GM12878 (cell line): Measurements from ENCODE around the gene NHS. TPM values are rescaled to one million over a fixed set of nuclear protein-coding genes. Genes with fewer than 3 reads are reported as not detected.

Experiments used
- ATAC-seq: fragments of 200-7000 bp; cut with Tn5 transposase; 3 replicates; pipeline ENCODE4 v1.9.1; 2020; ENCODE audit warnings: mild to moderate bottlenecking, moderate library complexity
- BruUV-seq: library from RNA; stranded (reverse); fragments of 400-500 nt; replicated peaks from 2 replicates; lab custom pipeline; 2021; lab: Mats Ljungman, UMichigan
- CTCF ChIA-PET: fragments of 300-600 bp; sonication (Branson Sonifier 250); formaldehyde crosslinking; extraction: SDS; loops from one replicate; lab custom pipeline; 2021; ENCODE audit warnings: inconsistent platforms; lab: Yijun Ruan, JAX
- POLR2A ChIA-PET: fragments of 350-600 bp; formaldehyde crosslinking; extraction: SDS; loops from one replicate; lab custom pipeline; 2021; ENCODE audit warnings: inconsistent platforms; lab: Charles Lee
- RAD21 ChIA-PET: fragments of 300-600 bp; sonication (Branson Sonifier 250); formaldehyde crosslinking; loops from one replicate; lab custom pipeline; 2023; ENCODE audit warnings: antibody characterized with exemption; ENCODE audit not compliant: unreplicated experiment; lab: Charles Lee
- SMC1A ChIA-PET: fragments of 300-600 bp; sonication (Branson Sonifier 250); formaldehyde crosslinking; loops from one replicate; lab custom pipeline; 2023; ENCODE audit not compliant: unreplicated experiment, uncharacterized antibody; lab: Charles Lee
- DNase-seq: peaks from one replicate; pipeline ENCODE4 v3.0.0-alpha.2; 2011; ENCODE audit warnings: low read depth, low spot score
- FAIRE-seq: peaks from 3 replicates; lab custom pipeline; 2011; peaks lifted over from hg19 to GRCh38; lab: Jason Lieb, UNC
- H2AFZ ChIP-seq: 2 replicates; pipeline ENCODE4 v1.6.0; 2011; ENCODE audit warnings: low read depth, low read length, control low read depth; ENCODE audit not compliant: control insufficient read depth
- H3K27ac ChIP-seq: 2 replicates; pipeline ENCODE4 v1.5.1; 2011; ENCODE audit warnings: control low read depth; ENCODE audit not compliant: control insufficient read depth, insufficient read depth
- H3K27me3 ChIP-seq, 2 experiments: replicated peaks in 1 of 2; 2 replicates each; pipeline versions ENCODE4 v1.6.0 to v1.6.1; 2011; ENCODE audit warnings: low read length in 1 of 2; ENCODE audit not compliant: control insufficient read depth in 2 of 2, insufficient read depth in 2 of 2
- H3K36me3 ChIP-seq, 2 experiments: 2 replicates each; pipeline ENCODE4 v1.5.1; 2011; ENCODE audit warnings: low read length in 1 of 2; ENCODE audit not compliant: control insufficient read depth in 2 of 2, insufficient read depth in 2 of 2
- H3K4me1 ChIP-seq: 2 replicates; pipeline ENCODE4 v1.6.1; 2011; ENCODE audit warnings: mild to moderate bottlenecking, low read length, moderate library complexity, mixed read lengths; ENCODE audit not compliant: control insufficient read depth, insufficient read depth
- H3K4me2 ChIP-seq: 2 replicates; pipeline ENCODE4 v1.6.0; 2011; ENCODE audit warnings: control low read depth; ENCODE audit not compliant: control insufficient read depth, insufficient read depth
- H3K4me3 ChIP-seq: fragments of 200-600 bp; sonication (generic); 2 replicates; pipeline ENCODE4 v1.5.1; 2016
- H3K79me2 ChIP-seq: 2 replicates; pipeline ENCODE4 v1.6.0; 2011; ENCODE audit warnings: low read length; ENCODE audit not compliant: control insufficient read depth, insufficient read depth
- H3K9ac ChIP-seq: 2 replicates; pipeline ENCODE4 v1.8.0; 2011; ENCODE audit warnings: low read length, control low read depth, mixed read lengths; ENCODE audit not compliant: control insufficient read depth, insufficient read depth
- H3K9me3 ChIP-seq: replicated peaks from 3 replicates; pipeline ENCODE4 v1.5.1; 2011; ENCODE audit warnings: mild to moderate bottlenecking, low read length; ENCODE audit not compliant: control insufficient read depth, insufficient read depth
- H4K20me1 ChIP-seq: 2 replicates; pipeline ENCODE4 v1.6.0; 2011; ENCODE audit not compliant: control insufficient read depth, insufficient read depth
- BMI1 ChIP-seq: fragments of 450-650 bp; IDR thresholded peaks from 2 replicates; pipeline ENCODE4 v1.6.1; 2016; ENCODE audit warnings: mild to moderate bottlenecking, moderate library complexity, borderline replicate concordance
- CBX5 ChIP-seq: sonication (generic); IDR thresholded peaks from 2 replicates; pipeline ENCODE4 v1.6.1; 2016; ENCODE audit warnings: low read depth, moderate library complexity, mild to moderate bottlenecking, inconsistent platforms
- CREM ChIP-seq: IDR thresholded peaks from 2 replicates; pipeline ENCODE4 v1.6.1; 2014; ENCODE audit warnings: antibody characterized with exemption, low read depth
- GABPA ChIP-seq: IDR thresholded peaks from 2 replicates; pipeline ENCODE4 v1.6.1; 2014; ENCODE audit warnings: antibody characterized with exemption, low read depth, mild to moderate bottlenecking, inconsistent platforms
- HCFC1 ChIP-seq: fragments of 150-350 bp; IDR thresholded peaks from 2 replicates; pipeline ENCODE4 v1.6.1; 2014; ENCODE audit warnings: low read length
- IRF4 ChIP-seq: IDR thresholded peaks from 2 replicates; pipeline ENCODE4 v1.6.1; 2011; ENCODE audit warnings: low read depth, low read length
- KLF5 ChIP-seq: fragments of 450-650 bp; IDR thresholded peaks from 2 replicates; pipeline ENCODE4 v1.6.1; 2014; ENCODE audit warnings: mild to moderate bottlenecking; ENCODE audit not compliant: partially characterized antibody
- MEF2B ChIP-seq: fragments of 450-650 bp; IDR thresholded peaks from 2 replicates; pipeline ENCODE4 v1.6.1; 2018; ENCODE audit warnings: mild to moderate bottlenecking, moderate library complexity; ENCODE audit not compliant: partially characterized antibody, poor library complexity, severe bottlenecking
- NFIC ChIP-seq: IDR thresholded peaks from 2 replicates; pipeline ENCODE4 v1.6.1; 2012; ENCODE audit warnings: low read depth, mild to moderate bottlenecking, inconsistent platforms, low read length, moderate library complexity
- PML ChIP-seq: IDR thresholded peaks from 2 replicates; pipeline ENCODE4 v1.6.1; 2012; ENCODE audit warnings: low read length, inconsistent platforms
- POLR2A ChIP-seq: IDR thresholded peaks from 2 replicates; pipeline ENCODE4 v1.6.1; 2011; ENCODE audit warnings: low read depth, mild to moderate bottlenecking, low read length
- RAD21 ChIP-seq: IDR thresholded peaks from 2 replicates; pipeline ENCODE4 v1.6.1; 2011; ENCODE audit warnings: mild to moderate bottlenecking, low read depth, low read length, moderate library complexity; ENCODE audit not compliant: insufficient read depth
- RAD51 ChIP-seq: fragments of 450-650 bp; IDR thresholded peaks from 2 replicates; pipeline ENCODE4 v1.6.1; 2016; ENCODE audit warnings: moderate library complexity, mild to moderate bottlenecking, inconsistent platforms
- SIX5 ChIP-seq: IDR thresholded peaks from 2 replicates; pipeline ENCODE4 v1.6.1; 2011; ENCODE audit warnings: mild to moderate bottlenecking, low read depth, low read length, moderate library complexity; ENCODE audit not compliant: severe bottlenecking
- SMC3 ChIP-seq: IDR thresholded peaks from 2 replicates; pipeline ENCODE4 v1.6.1; 2011; ENCODE audit warnings: low read length, improper control_type of control experiment, borderline replicate concordance
- SREBF1 ChIP-seq: IDR thresholded peaks from 2 replicates; pipeline ENCODE4 v1.6.1; 2012; ENCODE audit warnings: mild to moderate bottlenecking, low read length
- SREBF2 ChIP-seq: IDR thresholded peaks from 2 replicates; pipeline ENCODE4 v1.6.1; 2012; ENCODE audit warnings: mild to moderate bottlenecking, low read length
- TCF7 ChIP-seq: IDR thresholded peaks from 2 replicates; pipeline ENCODE4 v1.6.1; 2014; ENCODE audit warnings: antibody characterized with exemption, borderline replicate concordance
- WRNIP1 ChIP-seq: IDR thresholded peaks from 2 replicates; pipeline ENCODE4 v1.6.1; 2011; ENCODE audit warnings: low read depth, low read length, improper control_type of control experiment, borderline replicate concordance
- ZNF207 ChIP-seq: fragments of 450-650 bp; IDR thresholded peaks from 2 replicates; pipeline ENCODE4 v1.6.1; 2014; ENCODE audit warnings: antibody characterized with exemption, mild to moderate bottlenecking, borderline replicate concordance
- ZNF217 ChIP-seq: fragments of 450-650 bp; IDR thresholded peaks from 2 replicates; pipeline ENCODE4 v1.6.1; 2017; ENCODE audit warnings: antibody characterized with exemption, mild to moderate bottlenecking
- ZNF384 ChIP-seq: IDR thresholded peaks from 2 replicates; pipeline ENCODE4 v1.6.1; 2012; ENCODE audit warnings: low read depth, mild to moderate bottlenecking, low read length, improper control_type of control experiment, borderline replicate concordance
- WGBS: methylation state at CpG from one replicate; pipeline ENCODE4 v1.1.6; 2016; ENCODE audit warnings: low lambda C conversion rate; ENCODE audit not compliant: insufficient replicate concordance, insufficient coverage; ENCODE audit errors: missing lambda C conversion rate; 5-methylcytosine and 5-hydroxymethylcytosine counted together
- in situ Hi-C: fragments of 300-500 bp; cut with MboI; formaldehyde crosslinking; loops from 9 replicates; pipeline ENCODE4 v1.14.3; 2018; ENCODE audit warnings: mixed read lengths
- intact Hi-C: fragments of 100-400 bp; cut with micrococcal nuclease; formaldehyde crosslinking; loops from one replicate; pipeline ENCODE4 v1.14.2; 2022; ENCODE audit not compliant: unreplicated experiment
- polyA plus RNA-seq, 11 experiments: library from polyadenylated mRNA; depleted of rRNA in 4 of 11; unstranded in 6 of 11; stranded (reverse) in 5 of 11; fragments of >200 nt; fragmentation: Nextera tagmentation in 4 of 11; fragmentation: Illumina TruSeq in 1 of 11; extraction: Ambion mirVana in 4 of 11; extraction: Trizol in 1 of 11; gene quantifications; 1 replicate in 1 of 11; 2 replicates in 10 of 11; pipeline versions ENCODE4 v1.2.1 to v1.2.3, GENCODE V29; 2011 to 2016; ENCODE audit warnings: inconsistent platforms in 2 of 11, missing spikeins in 2 of 11, low read depth in 1 of 11
- total RNA-seq, 4 experiments: library from RNA; depleted of rRNA in 3 of 4; stranded (reverse); fragments of >200 nt in 3 of 4; fragmentation: Illumina TruSeq in 1 of 4; extraction: Trizol in 1 of 4; gene quantifications; 2 replicates each; pipeline versions ENCODE4 v1.2.1 to v1.2.3, GENCODE V29; 2013 to 2021
- TF ChIP-seq, protein P1 (sequence below): IDR thresholded peaks from 2 replicates; pipeline ENCODE4 v1.6.1; 2011; ENCODE audit warnings: low read depth, mild to moderate bottlenecking, low read length, moderate library complexity, borderline replicate concordance; ENCODE audit errors: extremely low read depth

The NHS gene
- total and polyA plus RNA-seq, 10 of the 15 experiments (the other 5 are each of a cell fraction or from before 2014, with no cell fraction given) = under 0.01 to 0.07 (median 0.03) TPM; not detected in 7

DNA sequence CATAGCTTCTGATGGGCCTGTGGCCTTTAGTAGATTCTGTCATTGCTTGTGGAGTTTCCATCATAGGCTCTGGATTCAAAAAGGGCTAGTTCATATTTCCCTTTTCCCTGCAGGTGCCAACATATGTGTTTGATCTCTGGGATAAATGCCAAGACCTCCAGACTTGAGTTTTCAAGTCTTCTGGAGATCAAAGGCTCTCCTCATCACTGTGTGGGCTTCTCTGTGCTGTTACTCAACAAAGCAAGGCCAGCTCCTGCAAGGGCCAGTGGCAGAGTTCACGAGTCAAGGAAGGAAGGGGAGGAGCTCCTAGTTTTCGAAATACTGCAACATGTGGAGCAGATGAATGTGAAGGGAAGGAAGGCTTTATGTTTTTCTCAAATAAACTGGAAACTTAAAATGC, 299.6 kb downstream of the NHS start:
- SMC1A ChIA-PET = no interaction called here

DNA sequence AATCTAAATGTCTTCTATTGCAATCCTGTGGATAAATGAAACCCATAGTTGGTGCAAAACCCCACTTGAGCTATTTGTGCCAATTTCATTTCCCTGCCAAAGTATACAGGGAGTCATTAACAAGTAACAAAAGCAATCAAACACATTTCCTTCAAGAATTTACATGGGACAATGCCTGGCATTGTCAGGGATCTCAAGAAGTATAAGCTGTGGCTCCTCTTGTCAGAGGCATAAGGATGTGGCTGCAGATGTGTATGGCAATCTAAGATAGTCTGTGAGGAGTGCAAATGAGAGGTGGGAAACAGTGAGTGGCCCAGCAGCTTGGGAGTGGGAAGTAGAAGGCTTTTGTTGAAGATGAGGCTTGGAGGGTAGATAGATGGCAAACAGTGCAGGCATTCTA, 304.3 kb downstream of the NHS start:
- TF ChIP-seq, protein P1, sequence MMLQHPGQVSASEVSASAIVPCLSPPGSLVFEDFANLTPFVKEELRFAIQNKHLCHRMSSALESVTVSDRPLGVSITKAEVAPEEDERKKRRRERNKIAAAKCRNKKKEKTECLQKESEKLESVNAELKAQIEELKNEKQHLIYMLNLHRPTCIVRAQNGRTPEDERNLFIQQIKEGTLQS = no peak
- TF ChIP-seq TCF7 (no peak), HCFC1 (no peak), SIX5 (no peak), ZNF217 (no peak), SMC3 (no peak), IRF4 (no peak), RAD51 (no peak), RAD21 (no peak), ZNF207 (no peak), GABPA (no peak)
- Histone ChIP-seq H3K36me3 (no peaks in the 10 kb centered on the region), H3K4me2 (no peak overlapping the region), H3K27ac (no peak overlapping the region), H3K27me3 (no peaks in the 10 kb centered on the region; a peak in 1 of 4 replicates), H3K9ac (no peak overlapping the region), H2AFZ (no peak overlapping the region), H4K20me1 (no peaks in the 10 kb centered on the region), H3K4me1 (no peaks in the 10 kb centered on the region), H3K9me3 (no peaks in the 10 kb centered on the region; the same call in 2 of the 3 replicates), H3K79me2 (no peaks in the 10 kb centered on the region), H3K4me3 (no peak overlapping the region)
- ChIA-PET POLR2A (no interaction called here), RAD21 (no interaction called here), SMC1A (no interaction called here), CTCF (interaction anchor here (0.6 kb wide), 1 partner anchor 27 kb away, joined by 3 read pairs; no protein-coding TSS in a partner anchor)
- no peak for DNase-seq
- FAIRE-seq = no peak
- no peak for ATAC-seq
- intact Hi-C loops = no loop called here
- in situ Hi-C loops = loop anchor here (25.0 kb wide), 1 partner anchor 442 kb away; no protein-coding TSS in a partner anchor
- BruUV-seq = no TSS peak

More for the DNA sequence above, 299.6 kb downstream of the NHS start:
- H3K4me2 ChIP-seq = no peak overlapping the region
- TF ChIP-seq ZNF384 (no peak), CREM (no peak), SREBF2 (no peak), MEF2B (no peak), NFIC (no peak), BMI1 (no peak), KLF5 (no peak), POLR2A (no peak), PML (no peak), SREBF1 (no peak), CBX5 (no peak), ZNF217 (no peak), WRNIP1 (no peak), IRF4 (no peak)
- BruUV-seq = no TSS peak
- DNase-seq (no peak), FAIRE-seq (no peak), ATAC-seq (no peak)
- intact Hi-C loops (no loop called here), in situ Hi-C loops (no loop called here)
- H3K36me3 ChIP-seq = no peaks in the 10 kb centered on the region
- ChIA-PET RAD21 (no interaction called here), CTCF (no interaction called here), POLR2A (no interaction called here)
- no peaks in the 10 kb centered on the region for H3K79me2 ChIP-seq
- H3K9me3 ChIP-seq = no peaks in the 10 kb centered on the region
- no peaks in the 10 kb centered on the region for H4K20me1 ChIP-seq
- H3K9ac ChIP-seq = no peak overlapping the region
- no peak overlapping the region for H3K27ac ChIP-seq
- H2AFZ ChIP-seq = no peak overlapping the region
- H3K4me1 ChIP-seq = no peaks in the 10 kb centered on the region
- WGBS = 0% methylated on average over 2 of the region's 2 CpGs
- H3K4me3 ChIP-seq = no peak overlapping the region
- H3K27me3 ChIP-seq = no peaks in the 10 kb centered on the region; a peak in 1 of 4 replicates
